GM12878 (cell line): Measurements from ENCODE around the gene SPC24. TPM values are rescaled to one million over a fixed set of nuclear protein-coding genes. Genes with fewer than 3 reads are reported as not detected.

ENCODE experiments used
- ATAC-seq: fragments of 200-7000 bp; cut with Tn5 transposase; 3 replicates; pipeline ENCODE4 v1.9.1; 2020; ENCODE audit warnings: mild to moderate bottlenecking, moderate library complexity
- BruUV-seq: library from RNA; stranded (reverse); fragments of 400-500 nt; replicated peaks from 2 replicates; lab custom pipeline; 2021; lab: Mats Ljungman, UMichigan
- CTCF ChIA-PET: fragments of 300-600 bp; sonication (Branson Sonifier 250); formaldehyde crosslinking; extraction: SDS; loops from one replicate; lab custom pipeline; 2021; ENCODE audit warnings: inconsistent platforms; lab: Yijun Ruan, JAX
- POLR2A ChIA-PET: fragments of 350-600 bp; formaldehyde crosslinking; extraction: SDS; loops from one replicate; lab custom pipeline; 2021; ENCODE audit warnings: inconsistent platforms; lab: Charles Lee
- RAD21 ChIA-PET: fragments of 300-600 bp; sonication (Branson Sonifier 250); formaldehyde crosslinking; loops from one replicate; lab custom pipeline; 2023; ENCODE audit warnings: antibody characterized with exemption; ENCODE audit not compliant: unreplicated experiment; lab: Charles Lee
- SMC1A ChIA-PET: fragments of 300-600 bp; sonication (Branson Sonifier 250); formaldehyde crosslinking; loops from one replicate; lab custom pipeline; 2023; ENCODE audit not compliant: unreplicated experiment, uncharacterized antibody; lab: Charles Lee
- DNase-seq: peaks from one replicate; pipeline ENCODE4 v3.0.0-alpha.2; 2011; ENCODE audit warnings: low read depth, low spot score
- FAIRE-seq: peaks from 3 replicates; lab custom pipeline; 2011; peaks lifted over from hg19 to GRCh38; lab: Jason Lieb, UNC
- H2AFZ ChIP-seq: 2 replicates; pipeline ENCODE4 v1.6.0; 2011; ENCODE audit warnings: low read depth, low read length, control low read depth; ENCODE audit not compliant: control insufficient read depth
- H3K27ac ChIP-seq: 2 replicates; pipeline ENCODE4 v1.5.1; 2011; ENCODE audit warnings: control low read depth; ENCODE audit not compliant: control insufficient read depth, insufficient read depth
- H3K27me3 ChIP-seq, 2 experiments: replicated peaks in 1 of 2; 2 replicates each; pipeline versions ENCODE4 v1.6.0 to v1.6.1; 2011; ENCODE audit warnings: low read length in 1 of 2; ENCODE audit not compliant: control insufficient read depth in 2 of 2, insufficient read depth in 2 of 2
- H3K36me3 ChIP-seq, 2 experiments: 2 replicates each; pipeline ENCODE4 v1.5.1; 2011; ENCODE audit warnings: low read length in 1 of 2; ENCODE audit not compliant: control insufficient read depth in 2 of 2, insufficient read depth in 2 of 2
- H3K4me1 ChIP-seq: 2 replicates; pipeline ENCODE4 v1.6.1; 2011; ENCODE audit warnings: mild to moderate bottlenecking, low read length, moderate library complexity, mixed read lengths; ENCODE audit not compliant: control insufficient read depth, insufficient read depth
- H3K4me2 ChIP-seq: 2 replicates; pipeline ENCODE4 v1.6.0; 2011; ENCODE audit warnings: control low read depth; ENCODE audit not compliant: control insufficient read depth, insufficient read depth
- H3K4me3 ChIP-seq: fragments of 200-600 bp; sonication (generic); 2 replicates; pipeline ENCODE4 v1.5.1; 2016
- H3K79me2 ChIP-seq: 2 replicates; pipeline ENCODE4 v1.6.0; 2011; ENCODE audit warnings: low read length; ENCODE audit not compliant: control insufficient read depth, insufficient read depth
- H3K9ac ChIP-seq: 2 replicates; pipeline ENCODE4 v1.8.0; 2011; ENCODE audit warnings: low read length, control low read depth, mixed read lengths; ENCODE audit not compliant: control insufficient read depth, insufficient read depth
- H3K9me3 ChIP-seq: replicated peaks from 3 replicates; pipeline ENCODE4 v1.5.1; 2011; ENCODE audit warnings: mild to moderate bottlenecking, low read length; ENCODE audit not compliant: control insufficient read depth, insufficient read depth
- H4K20me1 ChIP-seq: 2 replicates; pipeline ENCODE4 v1.6.0; 2011; ENCODE audit not compliant: control insufficient read depth, insufficient read depth
- EED ChIP-seq: sonication (generic); IDR thresholded peaks from 2 replicates; pipeline ENCODE4 v1.6.1; 2016; ENCODE audit warnings: antibody characterized with exemption, low read depth
- EP300 ChIP-seq, 2 experiments: fragments of 150-350 bp in 1 of 2; IDR thresholded peaks; 2 replicates each; pipeline ENCODE4 v1.6.1; 2011 to 2012; ENCODE audit warnings: low read depth in 2 of 2, low read length in 2 of 2, borderline replicate concordance in 1 of 2, improper control_type of control experiment in 1 of 2, inconsistent platforms in 1 of 2; ENCODE audit not compliant: control insufficient read depth in 1 of 2
- FOS ChIP-seq: IDR thresholded peaks from 3 replicates; pipeline ENCODE4 v1.6.1; 2011; ENCODE audit warnings: borderline replicate concordance; ENCODE audit not compliant: insufficient read length; ENCODE audit errors: extremely low read depth
- IRF4 ChIP-seq: IDR thresholded peaks from 2 replicates; pipeline ENCODE4 v1.6.1; 2011; ENCODE audit warnings: low read depth, low read length
- NFYB ChIP-seq: IDR thresholded peaks from 2 replicates; pipeline ENCODE4 v1.6.1; 2011; ENCODE audit warnings: low read depth, mild to moderate bottlenecking, low read length, improper control_type of control experiment, moderate library complexity; ENCODE audit not compliant: insufficient read depth
- NR2C2 ChIP-seq: IDR thresholded peaks from 2 replicates; pipeline ENCODE4 v1.6.1; 2011; ENCODE audit warnings: borderline replicate concordance, low read depth; ENCODE audit not compliant: control insufficient read depth, insufficient read length
- PAX5 ChIP-seq: IDR thresholded peaks from 2 replicates; pipeline ENCODE4 v1.6.1; 2011; ENCODE audit warnings: low read depth, low read length, borderline replicate concordance
- RCOR1 ChIP-seq: conservative IDR thresholded peaks from 2 replicates; pipeline ENCODE4 v1.6.1; 2012; ENCODE audit warnings: low read depth, low read length, improper control_type of control experiment
- TARDBP ChIP-seq: IDR thresholded peaks from 2 replicates; pipeline ENCODE4 v1.6.1; 2016; ENCODE audit warnings: borderline replicate concordance
- TCF12 ChIP-seq: IDR thresholded peaks from 2 replicates; pipeline ENCODE4 v1.6.1; 2011; ENCODE audit warnings: low read depth, mild to moderate bottlenecking, low read length
- ZNF217 ChIP-seq: fragments of 450-650 bp; IDR thresholded peaks from 2 replicates; pipeline ENCODE4 v1.6.1; 2017; ENCODE audit warnings: antibody characterized with exemption, mild to moderate bottlenecking
- ZZZ3 ChIP-seq: IDR thresholded peaks from 2 replicates; pipeline ENCODE4 v1.6.1; 2011; ENCODE audit warnings: low read depth; ENCODE audit not compliant: control insufficient read depth, insufficient read length
- WGBS: methylation state at CpG from one replicate; pipeline ENCODE4 v1.1.6; 2016; ENCODE audit warnings: low lambda C conversion rate; ENCODE audit not compliant: insufficient replicate concordance, insufficient coverage; ENCODE audit errors: missing lambda C conversion rate; 5-methylcytosine and 5-hydroxymethylcytosine counted together
- in situ Hi-C: fragments of 300-500 bp; cut with MboI; formaldehyde crosslinking; loops from 9 replicates; pipeline ENCODE4 v1.14.3; 2018; ENCODE audit warnings: mixed read lengths
- intact Hi-C: fragments of 100-400 bp; cut with micrococcal nuclease; formaldehyde crosslinking; loops from one replicate; pipeline ENCODE4 v1.14.2; 2022; ENCODE audit not compliant: unreplicated experiment
- polyA plus RNA-seq, 11 experiments: library from polyadenylated mRNA; depleted of rRNA in 4 of 11; unstranded in 6 of 11; stranded (reverse) in 5 of 11; fragments of >200 nt; fragmentation: Nextera tagmentation in 4 of 11; fragmentation: Illumina TruSeq in 1 of 11; extraction: Ambion mirVana in 4 of 11; extraction: Trizol in 1 of 11; gene quantifications; 1 replicate in 1 of 11; 2 replicates in 10 of 11; pipeline versions ENCODE4 v1.2.1 to v1.2.3, GENCODE V29; 2011 to 2016; ENCODE audit warnings: inconsistent platforms in 2 of 11, missing spikeins in 2 of 11, low read depth in 1 of 11
- total RNA-seq, 4 experiments: library from RNA; depleted of rRNA in 3 of 4; stranded (reverse); fragments of >200 nt in 3 of 4; fragmentation: Illumina TruSeq in 1 of 4; extraction: Trizol in 1 of 4; gene quantifications; 2 replicates each; pipeline versions ENCODE4 v1.2.1 to v1.2.3, GENCODE V29; 2013 to 2021
- TF ChIP-seq, protein P1 (sequence below): fragments of 450-650 bp; conservative IDR thresholded peaks from 2 replicates; pipeline ENCODE4 v1.6.1; 2017; ENCODE audit warnings: mild to moderate bottlenecking, moderate library complexity
- TF ChIP-seq, protein P2 (sequence below): fragments of 450-650 bp; IDR thresholded peaks from 2 replicates; pipeline ENCODE4 v1.6.1; 2018; ENCODE audit warnings: borderline replicate concordance, mild to moderate bottlenecking; ENCODE audit not compliant: partially characterized antibody
- TF ChIP-seq, protein P3 (sequence below): fragments of 450-650 bp; IDR thresholded peaks from 2 replicates; pipeline ENCODE4 v1.6.1; 2017; ENCODE audit warnings: low read depth, mild to moderate bottlenecking, moderate library complexity
- TF ChIP-seq, protein P4 (sequence below): IDR thresholded peaks from 2 replicates; pipeline ENCODE4 v1.6.1; 2011; ENCODE audit warnings: mild to moderate bottlenecking, low read depth, low read length, moderate library complexity; ENCODE audit not compliant: insufficient replicate concordance

Gene SPC24
- total and polyA plus RNA-seq, 10 of the 15 experiments (the other 5 are each of a cell fraction or from before 2014, with no cell fraction given) = 9.4 to 72.6 (median 40.7) TPM

DNA sequence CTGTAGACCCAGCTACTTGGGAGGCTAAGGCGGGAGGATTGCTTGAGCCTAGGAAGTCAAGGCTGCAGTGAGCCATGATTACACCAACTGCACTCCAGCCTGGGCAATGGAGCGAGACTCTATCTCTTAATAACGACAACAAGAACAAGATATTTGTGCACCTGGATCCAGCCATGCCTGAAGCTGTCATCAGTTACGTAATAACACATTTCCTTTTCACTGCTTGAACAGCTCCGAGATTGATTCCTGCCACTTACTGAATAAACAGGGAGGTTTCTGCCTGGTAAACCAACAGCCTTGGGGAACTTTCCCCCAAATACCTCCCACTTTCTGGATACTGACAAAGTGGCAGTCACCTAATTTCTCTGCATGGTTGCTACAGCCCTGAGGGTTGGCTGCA is 36.4 kb upstream of the SPC24 start:
- WGBS = 21% methylated on average over 5 of the region's 5 CpGs
- peak overlapping the region; percentile 42; the same call in 1 of the 2 replicates for H3K27ac ChIP-seq
- no TSS peak for BruUV-seq
- no peaks in the 10 kb centered on the region for H4K20me1 ChIP-seq
- ChIA-PET RAD21 (no interaction called here), POLR2A (no interaction called here), CTCF (interaction anchor here (0.8 kb wide), 1 partner anchor 11 kb away, joined by 3 read pairs; no protein-coding TSS in a partner anchor), SMC1A (no interaction called here)
- H3K4me3 ChIP-seq = no peak overlapping the region
- peaks cover 3% of the 10 kb centered on the region for H3K79me2 ChIP-seq
- peak; percentile 51 for ATAC-seq
- peaks cover 26% of the 10 kb centered on the region for H3K4me1 ChIP-seq
- H2AFZ ChIP-seq = no peak overlapping the region
- peak overlapping the region; percentile 21; the same call in 1 of the 2 replicates for H3K4me2 ChIP-seq
- H3K27me3 ChIP-seq = no peaks in the 10 kb centered on the region
- FAIRE-seq = peak; percentile 70
- DNase-seq = peak; percentile 27
- H3K36me3 ChIP-seq = no peaks in the 10 kb centered on the region; a peak in 1 of 4 replicates
- in situ Hi-C loops (no loop called here), intact Hi-C loops (no loop called here)
- H3K9ac ChIP-seq = no peak overlapping the region
- H3K9me3 ChIP-seq = no peaks in the 10 kb centered on the region; the same call in 2 of the 3 replicates
- TF ChIP-seq, protein P1, sequence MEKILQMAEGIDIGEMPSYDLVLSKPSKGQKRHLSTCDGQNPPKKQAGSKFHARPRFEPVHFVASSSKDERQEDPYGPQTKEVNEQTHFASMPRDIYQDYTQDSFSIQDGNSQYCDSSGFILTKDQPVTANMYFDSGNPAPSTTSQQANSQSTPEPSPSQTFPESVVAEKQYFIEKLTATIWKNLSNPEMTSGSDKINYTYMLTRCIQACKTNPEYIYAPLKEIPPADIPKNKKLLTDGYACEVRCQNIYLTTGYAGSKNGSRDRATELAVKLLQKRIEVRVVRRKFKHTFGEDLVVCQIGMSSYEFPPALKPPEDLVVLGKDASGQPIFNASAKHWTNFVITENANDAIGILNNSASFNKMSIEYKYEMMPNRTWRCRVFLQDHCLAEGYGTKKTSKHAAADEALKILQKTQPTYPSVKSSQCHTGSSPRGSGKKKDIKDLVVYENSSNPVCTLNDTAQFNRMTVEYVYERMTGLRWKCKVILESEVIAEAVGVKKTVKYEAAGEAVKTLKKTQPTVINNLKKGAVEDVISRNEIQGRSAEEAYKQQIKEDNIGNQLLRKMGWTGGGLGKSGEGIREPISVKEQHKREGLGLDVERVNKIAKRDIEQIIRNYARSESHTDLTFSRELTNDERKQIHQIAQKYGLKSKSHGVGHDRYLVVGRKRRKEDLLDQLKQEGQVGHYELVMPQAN = no peak
- peak; percentile 48; the same call in 1 of the 2 replicates for TF ChIP-seq ZNF217
- TF ChIP-seq TARDBP = no peak
- TF ChIP-seq EP300 (IDR thresholded peaks at IDR 0.05; ENCODE audit: borderline replicate concordance in 1 of 2, control insufficient read depth in 1 of 2, low read depth in 2 of 2, low read length in 2 of 2) = peak in 1 of 2 experiments; percentile 33; a peak in 1 of 4 replicates
- TF ChIP-seq ZZZ3 = no peak
- TF ChIP-seq FOS = no peak
- TF ChIP-seq NFYB = no peak
- TF ChIP-seq, protein P2, sequence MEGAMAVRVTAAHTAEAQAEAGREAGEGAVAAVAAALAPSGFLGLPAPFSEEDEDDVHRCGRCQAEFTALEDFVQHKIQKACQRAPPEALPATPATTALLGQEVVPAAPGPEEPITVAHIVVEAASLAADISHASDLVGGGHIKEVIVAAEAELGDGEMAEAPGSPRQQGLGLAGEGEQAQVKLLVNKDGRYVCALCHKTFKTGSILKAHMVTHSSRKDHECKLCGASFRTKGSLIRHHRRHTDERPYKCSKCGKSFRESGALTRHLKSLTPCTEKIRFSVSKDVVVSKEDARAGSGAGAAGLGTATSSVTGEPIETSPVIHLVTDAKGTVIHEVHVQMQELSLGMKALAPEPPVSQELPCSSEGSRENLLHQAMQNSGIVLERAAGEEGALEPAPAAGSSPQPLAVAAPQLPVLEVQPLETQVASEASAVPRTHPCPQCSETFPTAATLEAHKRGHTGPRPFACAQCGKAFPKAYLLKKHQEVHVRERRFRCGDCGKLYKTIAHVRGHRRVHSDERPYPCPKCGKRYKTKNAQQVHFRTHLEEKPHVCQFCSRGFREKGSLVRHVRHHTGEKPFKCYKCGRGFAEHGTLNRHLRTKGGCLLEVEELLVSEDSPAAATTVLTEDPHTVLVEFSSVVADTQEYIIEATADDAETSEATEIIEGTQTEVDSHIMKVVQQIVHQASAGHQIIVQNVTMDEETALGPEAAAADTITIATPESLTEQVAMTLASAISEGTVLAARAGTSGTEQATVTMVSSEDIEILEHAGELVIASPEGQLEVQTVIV = no peak
- TF ChIP-seq TCF12 = peak; percentile 44; the same call in 1 of the 2 replicates
- TF ChIP-seq RCOR1 = no peak
- no peak for TF ChIP-seq NR2C2
- TF ChIP-seq, protein P3, sequence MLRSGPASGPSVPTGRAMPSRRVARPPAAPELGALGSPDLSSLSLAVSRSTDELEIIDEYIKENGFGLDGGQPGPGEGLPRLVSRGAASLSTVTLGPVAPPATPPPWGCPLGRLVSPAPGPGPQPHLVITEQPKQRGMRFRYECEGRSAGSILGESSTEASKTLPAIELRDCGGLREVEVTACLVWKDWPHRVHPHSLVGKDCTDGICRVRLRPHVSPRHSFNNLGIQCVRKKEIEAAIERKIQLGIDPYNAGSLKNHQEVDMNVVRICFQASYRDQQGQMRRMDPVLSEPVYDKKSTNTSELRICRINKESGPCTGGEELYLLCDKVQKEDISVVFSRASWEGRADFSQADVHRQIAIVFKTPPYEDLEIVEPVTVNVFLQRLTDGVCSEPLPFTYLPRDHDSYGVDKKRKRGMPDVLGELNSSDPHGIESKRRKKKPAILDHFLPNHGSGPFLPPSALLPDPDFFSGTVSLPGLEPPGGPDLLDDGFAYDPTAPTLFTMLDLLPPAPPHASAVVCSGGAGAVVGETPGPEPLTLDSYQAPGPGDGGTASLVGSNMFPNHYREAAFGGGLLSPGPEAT = no peak
- peak; percentile 55; the same call in 1 of the 2 replicates for TF ChIP-seq PAX5
- TF ChIP-seq EED = peak; percentile 75
- TF ChIP-seq, protein P4, sequence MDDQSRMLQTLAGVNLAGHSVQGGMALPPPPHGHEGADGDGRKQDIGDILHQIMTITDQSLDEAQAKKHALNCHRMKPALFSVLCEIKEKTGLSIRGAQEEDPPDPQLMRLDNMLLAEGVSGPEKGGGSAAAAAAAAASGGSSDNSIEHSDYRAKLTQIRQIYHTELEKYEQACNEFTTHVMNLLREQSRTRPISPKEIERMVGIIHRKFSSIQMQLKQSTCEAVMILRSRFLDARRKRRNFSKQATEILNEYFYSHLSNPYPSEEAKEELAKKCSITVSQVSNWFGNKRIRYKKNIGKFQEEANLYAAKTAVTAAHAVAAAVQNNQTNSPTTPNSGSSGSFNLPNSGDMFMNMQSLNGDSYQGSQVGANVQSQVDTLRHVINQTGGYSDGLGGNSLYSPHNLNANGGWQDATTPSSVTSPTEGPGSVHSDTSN = peak; percentile 34
- TF ChIP-seq IRF4 = no peak
